ENCODE measurements around the gene IGDCC3.

DNA sequence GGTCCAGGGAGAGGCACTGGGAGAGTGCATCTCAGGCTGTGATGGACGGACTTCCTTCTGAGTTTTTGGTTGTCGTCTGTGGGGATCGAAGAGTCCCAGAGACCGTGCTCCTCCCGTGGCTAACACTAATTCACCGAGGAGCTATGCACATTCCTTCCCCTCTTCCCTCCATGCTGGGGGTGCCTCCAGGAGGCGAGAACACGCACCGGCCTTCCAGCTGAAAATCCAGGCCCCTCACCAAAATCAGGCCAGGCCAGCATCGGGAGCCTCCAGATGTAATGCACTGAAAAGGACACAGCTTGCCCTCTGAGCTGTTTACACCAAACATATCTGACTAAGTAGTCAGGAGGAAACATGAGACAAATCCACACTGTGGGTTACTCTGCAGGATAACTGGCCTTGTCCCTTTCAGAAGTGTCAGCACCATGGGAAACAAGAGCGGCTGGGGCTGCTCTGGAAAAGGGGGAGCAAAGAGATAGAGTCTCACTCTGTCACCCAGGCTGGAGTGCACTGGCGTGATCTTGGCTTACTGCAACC is 67.9 kb downstream of the IGDCC3 start:
- no peak for TF ChIP-seq NFYB (CRISPR knock-in tag; conservative IDR thresholded peaks at IDR 0.05; ENCODE audit: low read depth)
- TF ChIP-seq, protein P1, sequence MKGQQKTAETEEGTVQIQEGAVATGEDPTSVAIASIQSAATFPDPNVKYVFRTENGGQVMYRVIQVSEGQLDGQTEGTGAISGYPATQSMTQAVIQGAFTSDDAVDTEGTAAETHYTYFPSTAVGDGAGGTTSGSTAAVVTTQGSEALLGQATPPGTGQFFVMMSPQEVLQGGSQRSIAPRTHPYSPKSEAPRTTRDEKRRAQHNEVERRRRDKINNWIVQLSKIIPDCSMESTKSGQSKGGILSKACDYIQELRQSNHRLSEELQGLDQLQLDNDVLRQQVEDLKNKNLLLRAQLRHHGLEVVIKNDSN (CRISPR knock-in tag; IDR thresholded peaks at IDR 0.05), result no peak
- TF ChIP-seq, protein P2, sequence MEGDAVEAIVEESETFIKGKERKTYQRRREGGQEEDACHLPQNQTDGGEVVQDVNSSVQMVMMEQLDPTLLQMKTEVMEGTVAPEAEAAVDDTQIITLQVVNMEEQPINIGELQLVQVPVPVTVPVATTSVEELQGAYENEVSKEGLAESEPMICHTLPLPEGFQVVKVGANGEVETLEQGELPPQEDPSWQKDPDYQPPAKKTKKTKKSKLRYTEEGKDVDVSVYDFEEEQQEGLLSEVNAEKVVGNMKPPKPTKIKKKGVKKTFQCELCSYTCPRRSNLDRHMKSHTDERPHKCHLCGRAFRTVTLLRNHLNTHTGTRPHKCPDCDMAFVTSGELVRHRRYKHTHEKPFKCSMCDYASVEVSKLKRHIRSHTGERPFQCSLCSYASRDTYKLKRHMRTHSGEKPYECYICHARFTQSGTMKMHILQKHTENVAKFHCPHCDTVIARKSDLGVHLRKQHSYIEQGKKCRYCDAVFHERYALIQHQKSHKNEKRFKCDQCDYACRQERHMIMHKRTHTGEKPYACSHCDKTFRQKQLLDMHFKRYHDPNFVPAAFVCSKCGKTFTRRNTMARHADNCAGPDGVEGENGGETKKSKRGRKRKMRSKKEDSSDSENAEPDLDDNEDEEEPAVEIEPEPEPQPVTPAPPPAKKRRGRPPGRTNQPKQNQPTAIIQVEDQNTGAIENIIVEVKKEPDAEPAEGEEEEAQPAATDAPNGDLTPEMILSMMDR (IDR thresholded peaks at IDR 0.05), result no peak
- no peak for TF ChIP-seq SP1 (CRISPR knock-in tag; conservative IDR thresholded peaks at IDR 0.05)
- no peak for TF ChIP-seq TP53 (CRISPR knock-in tag; IDR thresholded peaks at IDR 0.05)
- TF ChIP-seq SMAD4 (CRISPR knock-in tag; IDR thresholded peaks at IDR 0.05), result no peak
- TF ChIP-seq ELF4 (CRISPR knock-in tag; IDR thresholded peaks at IDR 0.05; ENCODE audit: low read depth), result no peak
- TF ChIP-seq, protein P3, sequence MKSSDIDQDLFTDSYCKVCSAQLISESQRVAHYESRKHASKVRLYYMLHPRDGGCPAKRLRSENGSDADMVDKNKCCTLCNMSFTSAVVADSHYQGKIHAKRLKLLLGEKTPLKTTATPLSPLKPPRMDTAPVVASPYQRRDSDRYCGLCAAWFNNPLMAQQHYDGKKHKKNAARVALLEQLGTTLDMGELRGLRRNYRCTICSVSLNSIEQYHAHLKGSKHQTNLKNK (CRISPR knock-in tag; IDR thresholded peaks at IDR 0.05), result no peak
- TF ChIP-seq, protein P4, sequence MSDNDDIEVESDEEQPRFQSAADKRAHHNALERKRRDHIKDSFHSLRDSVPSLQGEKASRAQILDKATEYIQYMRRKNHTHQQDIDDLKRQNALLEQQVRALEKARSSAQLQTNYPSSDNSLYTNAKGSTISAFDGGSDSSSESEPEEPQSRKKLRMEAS (CRISPR knock-in tag; IDR thresholded peaks at IDR 0.05), result no peak
- no peak for TF ChIP-seq NR2C2 (CRISPR knock-in tag; IDR thresholded peaks at IDR 0.05)
- no peak for TF ChIP-seq JUN (CRISPR knock-in tag; IDR thresholded peaks at IDR 0.05)
- no peak for TF ChIP-seq ZNF416 (CRISPR knock-in tag; IDR thresholded peaks at IDR 0.05)
- TF ChIP-seq CREB1 (CRISPR knock-in tag; IDR thresholded peaks at IDR 0.05), result no peak
- TF ChIP-seq, protein P5, sequence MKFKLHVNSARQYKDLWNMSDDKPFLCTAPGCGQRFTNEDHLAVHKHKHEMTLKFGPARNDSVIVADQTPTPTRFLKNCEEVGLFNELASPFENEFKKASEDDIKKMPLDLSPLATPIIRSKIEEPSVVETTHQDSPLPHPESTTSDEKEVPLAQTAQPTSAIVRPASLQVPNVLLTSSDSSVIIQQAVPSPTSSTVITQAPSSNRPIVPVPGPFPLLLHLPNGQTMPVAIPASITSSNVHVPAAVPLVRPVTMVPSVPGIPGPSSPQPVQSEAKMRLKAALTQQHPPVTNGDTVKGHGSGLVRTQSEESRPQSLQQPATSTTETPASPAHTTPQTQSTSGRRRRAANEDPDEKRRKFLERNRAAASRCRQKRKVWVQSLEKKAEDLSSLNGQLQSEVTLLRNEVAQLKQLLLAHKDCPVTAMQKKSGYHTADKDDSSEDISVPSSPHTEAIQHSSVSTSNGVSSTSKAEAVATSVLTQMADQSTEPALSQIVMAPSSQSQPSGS (CRISPR knock-in tag; IDR thresholded peaks at IDR 0.05; ENCODE audit: borderline replicate concordance, low read depth), result no peak
